A549 (cell line): Measurements from ENCODE around the gene NTRK2. TPM values are rescaled to one million over a fixed set of nuclear protein-coding genes. Genes with fewer than 3 reads are reported as not detected.

Experiments used
- ATAC-seq, 2 experiments: fragments of 200-7000 bp in 1 of 2; fragments of >200 bp in 1 of 2; cut with Nextera tagmentation in 1 of 2; cut with Tn5 transposase in 1 of 2; 3 replicates each; pipeline versions ENCODE4 v1.8.0 to v1.9.1; 2018 to 2020; ENCODE audit warnings: mild to moderate bottlenecking in 1 of 2, moderate library complexity in 1 of 2
- CTCF ChIA-PET: fragments of 300-600 bp; sonication (Branson Sonifier 250); formaldehyde crosslinking; extraction: SDS; loops from one replicate; lab custom pipeline; 2021; ENCODE audit warnings: antibody characterized with exemption, inconsistent platforms; lab: Yijun Ruan, JAX
- POLR2A ChIA-PET: fragments of 350-600 bp; formaldehyde crosslinking; extraction: SDS; loops from one replicate; lab custom pipeline; 2021; ENCODE audit warnings: antibody characterized with exemption, inconsistent platforms; lab: Yijun Ruan, JAX
- DNase-seq, 2 experiments: peaks; one replicate each; pipeline versions ENCODE4 v3.0.0 to v3.0.0-alpha.2; 2011 to 2016; ENCODE audit warnings: low read depth in 1 of 2, low spot score in 1 of 2
- FAIRE-seq: peaks from 2 replicates; lab custom pipeline; 2011; peaks lifted over from hg19 to GRCh38; lab: Jason Lieb, UNC
- H3K27ac ChIP-seq, 2 experiments: fragments of >200 bp; sonication (Bioruptor Twin); formaldehyde crosslinking; 3 replicates each; pipeline ENCODE4 v1.5.1; 2016 to 2017
- H3K4me1 ChIP-seq: fragments of >200 bp; sonication (Bioruptor Twin); formaldehyde crosslinking; 3 replicates; pipeline ENCODE4 v1.6.1; 2016
- H3K4me2 ChIP-seq: fragments of >200 bp; sonication (Bioruptor Twin); formaldehyde crosslinking; 3 replicates; pipeline ENCODE4 v1.6.1; 2016
- H3K4me3 ChIP-seq: fragments of >200 bp; sonication (Bioruptor Twin); formaldehyde crosslinking; 3 replicates; pipeline ENCODE4 v1.5.1; 2016
- H3K9me3 ChIP-seq: fragments of >200 bp; sonication (Bioruptor Twin); formaldehyde crosslinking; 3 replicates; pipeline ENCODE4 v1.6.1; 2016
- ATOH8 ChIP-seq: fragments of 250-450 bp; sonication (Bioruptor Pico); IDR thresholded peaks from 2 replicates; pipeline ENCODE4 v1.5.0; 2020; ENCODE audit warnings: low read depth, mild to moderate bottlenecking, moderate library complexity
- BHLHE40 ChIP-seq: IDR thresholded peaks from 2 replicates; pipeline ENCODE4 v1.6.1; 2012; ENCODE audit warnings: low read depth, low read length, inconsistent platforms
- CBX2 ChIP-seq: fragments of 200-600 bp; sonication (generic); IDR thresholded peaks from 2 replicates; pipeline ENCODE4 v1.6.1; 2016; ENCODE audit warnings: low read depth, mild to moderate bottlenecking, borderline replicate concordance
- CHD4 ChIP-seq: fragments of 200-600 bp; sonication (generic); IDR thresholded peaks from 2 replicates; pipeline ENCODE4 v1.6.1; 2016; ENCODE audit warnings: antibody characterized with exemption, mild to moderate bottlenecking, borderline replicate concordance
- EHF ChIP-seq: fragments of 250-450 bp; sonication (Bioruptor Pico); IDR thresholded peaks from 2 replicates; pipeline ENCODE4 v1.5.0; 2020; ENCODE audit warnings: mild to moderate bottlenecking
- EP300 ChIP-seq, 2 experiments: fragments of >200 bp; sonication (Bioruptor Twin); formaldehyde crosslinking; IDR thresholded peaks; 2 replicates in 1 of 2; 3 replicates in 1 of 2; pipeline ENCODE4 v1.6.1; 2016 to 2017
- ESRRA ChIP-seq: fragments of 150-350 bp; IDR thresholded peaks from 2 replicates; pipeline ENCODE4 v1.6.1; 2014; ENCODE audit warnings: mild to moderate bottlenecking, low read length, borderline replicate concordance
- FOSL2 ChIP-seq, 2 experiments: fragments of 450-650 bp in 1 of 2; fragments of >200 bp in 1 of 2; sonication (Bioruptor Twin) in 1 of 2; formaldehyde crosslinking; IDR thresholded peaks; 2 replicates each; pipeline versions ENCODE4 v1.5.0 to v1.6.1; 2016 to 2020; ENCODE audit warnings: mild to moderate bottlenecking in 1 of 2, moderate library complexity in 1 of 2
- FOXS1 ChIP-seq: fragments of 250-450 bp; sonication (Bioruptor Pico); IDR thresholded peaks from 2 replicates; pipeline ENCODE4 v1.5.0; 2020; ENCODE audit warnings: mild to moderate bottlenecking, moderate library complexity
- HDAC2 ChIP-seq: fragments of 200-600 bp; sonication (generic); IDR thresholded peaks from 2 replicates; pipeline ENCODE4 v1.6.1; 2016
- HEYL ChIP-seq: fragments of 250-450 bp; sonication (Bioruptor Pico); IDR thresholded peaks from 2 replicates; pipeline ENCODE4 v1.8.0; 2021; ENCODE audit warnings: mild to moderate bottlenecking, moderate library complexity
- HMGXB4 ChIP-seq: fragments of 250-450 bp; sonication (Bioruptor Pico); IDR thresholded peaks from 2 replicates; pipeline ENCODE4 v1.5.0; 2021; ENCODE audit warnings: mild to moderate bottlenecking, moderate library complexity, borderline replicate concordance
- HOXA7 ChIP-seq: fragments of 250-450 bp; sonication (Bioruptor Pico); IDR thresholded peaks from 2 replicates; pipeline ENCODE4 v1.5.0; 2020; ENCODE audit warnings: mild to moderate bottlenecking, moderate library complexity
- KDM1A ChIP-seq: fragments of 200-600 bp; sonication (generic); IDR thresholded peaks from 2 replicates; pipeline ENCODE4 v1.6.1; 2016; ENCODE audit warnings: low read depth, mild to moderate bottlenecking
- KDM5A ChIP-seq: fragments of 200-600 bp; sonication (generic); IDR thresholded peaks from 2 replicates; pipeline ENCODE4 v1.6.1; 2016; ENCODE audit warnings: antibody characterized with exemption, mild to moderate bottlenecking
- MAX ChIP-seq: IDR thresholded peaks from 2 replicates; pipeline ENCODE4 v1.6.1; 2012
- MAZ ChIP-seq: fragments of 150-350 bp; IDR thresholded peaks from 2 replicates; pipeline ENCODE4 v1.6.1; 2014; ENCODE audit warnings: antibody characterized with exemption, low read depth, low read length, borderline replicate concordance
- MYC ChIP-seq: IDR thresholded peaks from 2 replicates; pipeline ENCODE4 v1.6.1; 2012; ENCODE audit warnings: mild to moderate bottlenecking, inconsistent platforms, low read length, improper control_type of control experiment, borderline replicate concordance
- NFE2L2 ChIP-seq: fragments of 150-350 bp; conservative IDR thresholded peaks from 2 replicates; pipeline ENCODE4 v1.6.1; 2014; ENCODE audit warnings: low read length
- PBX3 ChIP-seq: IDR thresholded peaks from 2 replicates; pipeline ENCODE4 v1.6.1; 2012
- POLR2A ChIP-seq: IDR thresholded peaks from 2 replicates; pipeline ENCODE4 v1.6.1; 2012; ENCODE audit warnings: mild to moderate bottlenecking, low read length
- RCOR1 ChIP-seq: fragments of 150-350 bp; IDR thresholded peaks from 2 replicates; pipeline ENCODE4 v1.6.1; 2014; ENCODE audit warnings: antibody characterized with exemption, low read length, low read depth
- REST ChIP-seq: fragments of 200-600 bp; sonication (generic); IDR thresholded peaks from 2 replicates; pipeline ENCODE4 v1.6.1; 2016; ENCODE audit warnings: antibody characterized with exemption, mild to moderate bottlenecking, moderate library complexity
- SREBF2 ChIP-seq: fragments of 450-650 bp; IDR thresholded peaks from 2 replicates; pipeline ENCODE4 v1.6.1; 2014; ENCODE audit warnings: mild to moderate bottlenecking, moderate library complexity
- TP53 ChIP-seq: fragments of 250-450 bp; sonication (Bioruptor Pico); IDR thresholded peaks from 2 replicates; pipeline ENCODE4 v1.5.0; 2021; ENCODE audit warnings: mild to moderate bottlenecking, moderate library complexity
- USF2 ChIP-seq: fragments of 450-650 bp; IDR thresholded peaks from 2 replicates; pipeline ENCODE4 v1.6.1; 2014; ENCODE audit warnings: antibody characterized with exemption
- ZFP36 ChIP-seq: fragments of 450-650 bp; IDR thresholded peaks from 2 replicates; pipeline ENCODE4 v1.6.1; 2014; ENCODE audit warnings: borderline replicate concordance; ENCODE audit not compliant: partially characterized antibody
- ZSCAN20 ChIP-seq: fragments of 250-450 bp; sonication (Bioruptor Pico); IDR thresholded peaks from 2 replicates; pipeline ENCODE4 v1.8.0; 2022; ENCODE audit warnings: mild to moderate bottlenecking, moderate library complexity
- WGBS: methylation state at CpG from one replicate; pipeline ENCODE4 v1.1.6; 2017; ENCODE audit errors: missing lambda C conversion rate; 5-methylcytosine and 5-hydroxymethylcytosine counted together
- polyA plus RNA-seq, 4 experiments: library from polyadenylated mRNA; depleted of rRNA in 3 of 4; stranded (reverse); fragments of >200 nt; fragmentation: RNase III in 1 of 4; extraction: RNeasy Plus Mini Kit Qiagen cat#74134 plus additional on column Dnase treatment in 1 of 4; gene quantifications; 2 replicates in 3 of 4; 3 replicates in 1 of 4; pipeline ENCODE4 v1.2.3, GENCODE V29; 2011 to 2017

Gene NTRK2
- polyA plus RNA-seq, 2 of the 4 experiments (the other 2 are of a cell fraction): 0.03 TPM

GRCh38 chr9:84702471-84702870, 32.9 kb downstream of the NTRK2 start:
- H3K4me2 ChIP-seq: no peak overlapping the region
- H3K4me1 ChIP-seq: no peaks in the 10 kb centered on the region
- H3K9me3 ChIP-seq: no peaks in the 10 kb centered on the region
- POLR2A ChIA-PET: no interaction called here
- 13% methylated on average over 1 of the region's 1 CpG for WGBS
- TF ChIP-seq EP300 (IDR thresholded peaks at IDR 0.05) (no peak), ESRRA (no peak), PBX3 (no peak), KDM5A (no peak), CBX2 (no peak), KDM1A (no peak), EHF (CRISPR knock-in tag) (no peak), HDAC2 (no peak), TP53 (CRISPR knock-in tag) (no peak), USF2 (no peak), FOXS1 (CRISPR knock-in tag) (no peak), CHD4 (no peak), HMGXB4 (CRISPR knock-in tag) (no peak), HOXA7 (CRISPR knock-in tag) (no peak), HEYL (CRISPR knock-in tag) (no peak), MAZ (no peak)
- TF ChIP-seq, all 56 proteins: peak for 0
- Histone ChIP-seq H3K4me3 (no peak overlapping the region), H3K27ac (no peak overlapping the region)
- CTCF ChIA-PET: interaction anchor here (1.0 to 1.3 kb wide), 3 partner anchors 34 to 908 kb away, joined by 3 to 5 read pairs (median 3); no protein-coding TSS in a partner anchor
- ATAC-seq (no peak), DNase-seq (no peak), FAIRE-seq (no peak)

GRCh38 chr9:84703793-84704192, 34.3 kb downstream of the NTRK2 start:
- ChIA-PET POLR2A (no interaction called here), CTCF (interaction anchor here (0.6 to 1.3 kb wide), 3 partner anchors 67 to 555 kb away, joined by 4 to 5 read pairs (median 5); no protein-coding TSS in a partner anchor)
- Histone ChIP-seq H3K4me1 (no peaks in the 10 kb centered on the region), H3K4me3 (no peak overlapping the region), H3K9me3 (no peaks in the 10 kb centered on the region), H3K4me2 (no peak overlapping the region), H3K27ac (no peak overlapping the region)
- no peak for ATAC-seq
- FAIRE-seq: no peak
- TF ChIP-seq MYC: no peak
- no peak for TF ChIP-seq BHLHE40
- no peak for TF ChIP-seq HDAC2
- TF ChIP-seq MAX: no peak
- no peak for TF ChIP-seq POLR2A
- no peak for TF ChIP-seq ZSCAN20 (CRISPR knock-in tag)
- no peak for TF ChIP-seq REST
- no peak for TF ChIP-seq NFE2L2
- no peak for TF ChIP-seq RCOR1
- no peak for TF ChIP-seq ZFP36
- TF ChIP-seq HMGXB4 (CRISPR knock-in tag): no peak
- no peak for TF ChIP-seq EHF (CRISPR knock-in tag)
- TF ChIP-seq ATOH8 (CRISPR knock-in tag): no peak
- no peak for TF ChIP-seq SREBF2
- no peak for TF ChIP-seq FOSL2 (IDR thresholded peaks at IDR 0.05)
- TF ChIP-seq FOSL2 (CRISPR knock-in tag; IDR thresholded peaks at IDR 0.05): no peak
- TF ChIP-seq ESRRA: no peak
- TF ChIP-seq KDM1A: no peak
- no peak for DNase-seq
